OCI-M1 (cell line): ENCODE measurements around the gene MEGF11.
A peak's percentile ranks its signal among the peaks of the same experiment; 100 is the strongest.

Experiments
- DNase-seq: peaks from one replicate; lab custom pipeline; 2025; lab: John Stamatoyannopoulos, UW

The MEGF11 gene

DNA sequence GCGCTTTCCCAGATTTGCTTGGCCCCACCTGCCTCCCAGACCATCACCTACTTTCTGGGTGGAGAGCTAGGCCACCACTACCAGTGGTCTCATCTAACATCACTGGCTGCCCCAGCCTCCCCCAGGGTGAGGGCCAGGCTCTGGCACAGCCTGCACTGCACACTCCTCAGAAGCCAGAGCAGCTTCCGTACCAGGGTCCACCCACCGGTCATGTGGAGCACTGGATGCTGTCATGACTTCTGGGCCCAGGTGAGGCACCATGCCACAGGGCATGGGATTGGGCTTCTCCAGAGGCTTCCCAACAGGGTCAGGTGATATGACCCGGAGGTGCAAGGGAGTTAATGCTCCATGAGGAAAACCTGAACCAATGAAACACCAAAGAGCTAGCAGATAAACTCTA lies 14.0 kb downstream of the MEGF11 start:
- no peak for DNase-seq

- DNase-seq, result no peak
These were observed 15.2 kb downstream of the MEGF11 start for GRCh38 chr15:66238318-66238717.

DNA sequence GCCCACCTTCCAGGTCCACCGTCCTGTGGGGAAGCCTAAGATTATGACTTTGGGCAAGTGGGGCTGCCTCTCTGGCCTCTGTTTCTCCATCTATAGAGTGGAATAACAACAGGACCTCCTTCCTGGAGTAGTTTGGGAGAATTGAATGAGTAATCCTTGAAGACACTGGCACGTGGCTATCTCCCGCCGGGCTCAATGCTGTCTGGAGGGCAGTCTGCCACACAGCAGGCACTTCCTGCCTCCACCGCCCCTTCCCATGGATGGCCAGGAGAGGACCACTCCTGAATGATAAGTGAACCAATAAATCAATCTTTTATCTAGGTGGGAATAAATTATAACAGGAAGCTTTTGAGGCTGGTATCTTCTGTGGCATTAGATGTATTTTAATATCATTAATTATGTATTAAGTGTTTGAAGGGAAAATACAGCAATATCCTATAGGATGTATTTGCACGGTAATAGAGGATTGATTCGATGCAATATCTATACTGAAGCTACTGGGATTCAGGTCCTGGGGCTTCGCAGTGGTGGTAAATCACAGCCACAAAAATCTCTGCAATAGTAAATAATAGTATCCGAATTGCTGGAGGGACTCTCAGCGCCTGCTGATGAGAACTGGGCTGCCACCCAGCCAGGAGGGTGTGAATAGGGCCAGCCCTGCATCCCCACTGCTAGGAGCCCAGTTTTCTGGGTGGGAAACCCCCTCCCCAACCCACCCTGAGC lies 15.9 kb downstream of the MEGF11 start:
- DNase-seq, result no peak

DNA sequence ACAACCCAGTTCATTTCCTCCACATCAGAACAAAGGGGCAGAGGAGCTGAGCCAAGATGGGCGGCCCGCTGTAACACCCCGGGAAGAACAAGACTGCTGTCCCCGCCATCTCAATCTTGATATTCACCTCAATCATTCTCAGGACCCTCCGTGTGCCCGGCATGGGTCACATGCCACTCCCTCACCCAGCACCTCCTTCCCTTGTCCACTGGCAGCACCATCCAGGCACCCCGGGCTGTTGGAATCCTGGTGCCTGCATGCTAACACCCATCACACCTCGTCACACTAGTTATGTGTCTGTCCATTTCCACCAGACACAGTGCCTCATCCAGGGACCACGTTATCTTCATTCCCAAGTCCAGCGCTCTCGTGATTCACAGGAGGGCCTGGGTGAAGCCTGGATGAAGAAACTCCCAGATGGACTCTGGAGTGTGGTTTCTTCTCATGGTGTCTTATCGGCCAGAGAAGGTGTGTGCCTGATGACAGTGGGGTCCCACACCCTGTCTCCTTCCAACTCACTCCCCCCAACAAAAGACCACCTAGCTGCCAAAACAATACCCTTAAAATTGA lies 16.7 kb downstream of the MEGF11 start:
- DNase-seq, result no peak

DNA sequence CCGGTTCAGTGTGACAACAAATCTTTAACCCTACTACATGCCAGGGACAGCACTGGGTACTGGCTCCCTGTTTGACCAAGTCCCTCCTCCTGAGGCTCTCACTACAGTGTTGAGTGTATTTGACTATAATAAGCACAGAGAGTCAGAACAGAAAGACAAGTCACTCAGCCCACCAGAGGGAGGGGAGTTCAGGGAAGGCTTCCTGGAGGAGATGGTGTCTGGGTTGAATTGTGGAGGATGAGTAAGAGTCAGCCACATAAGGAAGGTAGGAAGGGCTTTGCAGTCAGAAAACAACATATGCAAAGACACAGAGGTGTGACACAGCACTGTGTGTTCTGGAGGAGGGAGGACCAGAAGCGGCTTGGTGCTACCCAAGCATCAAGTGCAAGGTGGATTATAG lies 17.7 kb downstream of the MEGF11 start:
- no peak for DNase-seq

GRCh38 chr15:66234798-66235197 lies 18.8 kb downstream of the MEGF11 start:
- DNase-seq, result no peak

- peak; percentile 81 for DNase-seq
These were observed 19.8 kb downstream of the MEGF11 start for GRCh38 chr15:66233487-66234415.

- DNase-seq, result no peak
These were observed 21.3 kb downstream of the MEGF11 start for GRCh38 chr15:66232267-66232625.

DNA sequence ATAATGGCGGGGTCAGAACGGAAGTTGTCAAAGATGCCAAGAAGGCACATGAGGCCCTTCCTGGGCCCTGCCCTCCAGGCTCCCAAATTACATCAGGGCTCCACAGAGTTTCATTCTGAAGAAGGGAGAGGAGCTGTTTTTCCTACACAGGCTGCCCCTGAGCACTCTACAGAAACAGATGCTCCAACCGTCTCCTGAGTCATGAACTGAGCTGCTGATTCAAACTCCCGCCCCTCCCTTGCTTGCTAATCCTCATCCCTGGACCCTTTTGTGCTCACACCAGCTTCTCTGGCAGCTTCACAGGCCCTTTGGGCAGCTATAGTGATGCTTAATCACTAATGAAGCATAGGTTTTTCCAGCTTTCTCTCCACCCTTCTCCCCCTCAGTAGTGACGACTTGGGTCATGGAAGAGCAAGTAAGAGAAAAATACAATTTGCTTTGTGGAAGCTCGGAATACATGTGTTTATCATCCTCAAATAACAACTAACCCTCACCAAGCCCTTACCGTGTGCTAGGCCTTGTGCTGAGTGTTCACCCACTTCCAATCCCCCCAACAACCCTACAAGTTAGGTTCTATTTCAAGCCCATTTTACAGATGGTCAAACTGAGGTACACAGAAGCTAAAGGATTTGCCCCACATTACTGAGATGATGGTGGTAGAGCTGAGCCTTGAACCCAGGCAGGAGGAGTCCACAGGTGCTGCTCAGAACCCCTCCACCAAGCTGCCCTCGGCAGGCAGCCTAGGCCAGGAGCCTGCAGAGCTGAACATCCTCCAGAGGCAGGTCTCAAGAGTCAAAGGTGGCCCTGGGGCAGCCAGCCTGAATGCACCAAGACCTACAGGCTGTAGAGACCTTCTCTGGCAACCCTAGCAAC lies 21.9 kb downstream of the MEGF11 start:
- DNase-seq, result peak; percentile 8

- DNase-seq, result no peak
These were observed 23.6 kb downstream of the MEGF11 start for GRCh38 chr15:66229790-66230465.

DNA sequence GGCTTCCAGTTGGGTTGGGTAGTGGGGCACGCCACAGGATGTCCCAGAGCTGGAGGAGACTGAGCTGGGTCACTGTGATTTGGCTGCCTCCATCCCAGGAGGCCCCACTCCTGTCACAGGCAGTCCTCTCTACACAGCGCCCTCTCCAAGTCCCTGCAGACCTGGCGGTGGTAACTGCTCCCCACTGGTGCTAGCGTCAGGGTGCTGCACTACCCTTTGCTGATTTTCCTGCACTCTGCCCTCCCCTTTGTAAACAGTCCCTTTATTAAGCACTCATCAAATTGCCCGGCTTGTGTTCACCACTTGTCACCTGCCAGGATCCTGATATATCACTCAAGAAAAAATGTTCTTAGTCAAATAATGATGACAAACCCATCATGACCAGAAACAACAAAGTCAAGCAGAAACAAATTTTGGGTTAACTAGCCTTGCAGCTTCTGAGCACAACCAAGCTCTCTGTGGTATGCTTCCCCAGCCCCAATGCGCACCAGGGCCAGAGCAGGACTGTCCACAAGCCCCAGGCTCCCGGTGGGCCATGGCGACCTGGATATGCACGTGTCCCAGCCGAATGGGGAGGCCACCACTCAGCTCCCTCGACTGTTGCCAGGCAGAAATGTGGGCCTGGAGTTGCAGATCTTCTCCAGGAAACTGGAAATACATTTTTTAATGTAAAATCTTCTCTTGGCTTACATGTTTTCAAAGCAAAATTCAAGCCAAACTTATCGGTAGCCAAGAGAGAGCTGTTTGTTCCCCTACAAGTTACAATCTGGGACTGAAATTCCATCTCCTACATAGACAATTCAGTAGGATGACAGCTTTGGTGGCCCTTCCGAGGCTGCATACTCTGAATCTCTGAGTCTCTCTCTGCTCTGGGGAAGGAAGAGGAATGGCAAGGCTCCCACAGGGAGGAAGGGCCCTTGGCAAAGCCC lies 24.5 kb downstream of the MEGF11 start:
- DNase-seq, result no peak

GRCh38 chr15:66226736-66227135 lies 26.8 kb downstream of the MEGF11 start:
- DNase-seq, result no peak

DNA sequence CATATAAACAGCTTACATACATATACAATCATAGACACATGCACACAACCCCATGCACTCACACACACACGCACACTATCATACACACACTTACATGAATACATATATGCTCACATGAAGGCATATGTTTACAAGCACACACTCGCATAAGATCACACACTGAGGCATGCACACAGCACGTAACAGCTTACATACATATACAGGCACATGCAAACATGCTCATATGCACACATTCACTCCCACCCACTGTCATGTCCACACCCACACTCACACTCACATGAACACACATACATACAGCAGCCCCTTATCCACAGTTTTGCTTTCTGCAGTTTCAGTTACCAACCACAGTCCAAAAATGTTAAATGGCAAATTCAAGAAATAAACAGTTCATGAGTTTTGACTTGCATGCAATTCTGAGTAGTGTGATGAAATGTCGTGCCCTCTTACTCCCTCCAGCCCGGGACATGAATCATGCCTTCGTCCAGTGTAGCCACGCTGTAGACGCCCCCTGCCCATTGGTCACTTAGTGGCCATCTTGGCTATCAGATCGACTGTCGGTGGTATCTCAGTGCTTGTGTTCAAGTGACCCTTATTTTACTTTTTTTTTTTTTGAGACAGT lies 27.8 kb downstream of the MEGF11 start:
- no peak for DNase-seq

- DNase-seq, result no peak
These were observed 28.6 kb downstream of the MEGF11 start for GRCh38 chr15:66224946-66225345.

- DNase-seq, result no peak
These were observed 31.0 kb downstream of the MEGF11 start for GRCh38 chr15:66222273-66223198.

GRCh38 chr15:66221126-66221525 lies 32.4 kb downstream of the MEGF11 start:
- no peak for DNase-seq

GRCh38 chr15:66220601-66221000 lies 32.9 kb downstream of the MEGF11 start:
- peak; percentile 8 for DNase-seq

GRCh38 chr15:66219339-66219738 lies 34.2 kb downstream of the MEGF11 start:
- DNase-seq, result no peak

- no peak for DNase-seq
These were observed 36.7 kb downstream of the MEGF11 start for GRCh38 chr15:66216806-66217205.
